Fibroblast of skin of abdomen (primary cell): ENCODE measurements around the gene NKPD1.

Experiments
- DNase-seq: peaks from one replicate; pipeline ENCODE4 v3.0.0-alpha.2; 2013

NKPD1 gene

DNA sequence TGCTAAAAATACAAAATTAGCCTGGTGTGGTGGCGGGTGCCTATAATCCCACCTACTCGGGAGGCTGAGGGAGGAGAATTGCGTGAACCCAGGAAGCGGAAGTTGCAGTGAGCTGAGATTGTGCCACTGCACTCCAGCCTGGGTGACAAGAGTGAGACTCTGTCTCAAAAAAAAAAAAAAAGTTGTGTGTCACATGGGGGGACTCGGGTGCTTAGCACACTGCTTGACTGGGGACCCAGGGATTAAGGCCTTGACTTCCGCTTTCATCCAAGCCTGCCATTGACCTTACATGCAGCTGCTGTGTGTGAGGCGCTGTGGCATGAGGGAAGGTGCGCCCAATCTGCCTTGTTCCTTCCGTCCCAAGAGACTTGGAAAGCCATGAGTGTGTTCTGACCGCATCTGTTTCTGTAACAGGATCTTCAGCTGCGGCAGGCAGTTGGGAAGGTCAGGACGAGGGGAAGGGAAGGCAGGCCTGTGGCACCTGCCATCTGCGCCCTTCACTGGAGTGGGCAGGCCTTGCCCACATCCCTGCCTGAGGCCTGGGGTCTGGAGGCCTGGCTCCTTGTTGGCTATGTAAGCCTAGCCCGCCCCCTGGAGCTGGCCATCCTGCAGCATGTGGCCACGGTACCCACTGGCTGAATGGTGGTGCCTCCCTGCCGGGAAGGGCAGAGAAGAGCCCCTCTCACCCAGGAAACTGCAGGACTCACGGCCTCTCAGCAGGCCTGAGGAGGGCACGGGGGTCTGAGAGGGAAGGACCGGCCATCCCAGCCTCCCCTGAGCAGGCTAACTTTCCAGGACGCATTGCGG is 44.8 kb downstream of the NKPD1 start:
- no peak for DNase-seq

- DNase-seq, result no peak
Observed at GRCh38 chr19:45114116-45114515, 46.7 kb downstream of the NKPD1 start.

DNA sequence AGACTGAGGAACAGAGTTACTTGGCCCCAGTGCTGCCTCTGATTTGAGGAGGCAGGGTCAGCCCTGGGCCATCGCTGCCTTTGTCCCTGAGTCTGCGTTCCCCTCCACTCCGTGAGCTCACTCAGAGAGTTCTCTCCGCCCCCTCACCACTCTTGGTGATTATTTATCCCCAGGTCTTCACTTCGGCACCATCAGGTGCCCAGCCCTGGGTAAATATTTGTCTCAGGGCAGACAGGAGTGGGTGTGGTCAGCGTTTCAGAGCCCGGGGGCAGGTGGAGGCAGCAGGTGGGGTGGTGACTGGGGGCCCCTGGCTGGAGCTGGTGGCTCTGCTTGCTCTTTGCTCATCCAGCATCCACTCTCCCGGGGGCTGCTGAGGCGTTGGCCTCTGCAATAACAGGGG is 47.2 kb downstream of the NKPD1 start:
- DNase-seq, result no peak

- no peak for DNase-seq
Observed at GRCh38 chr19:45112111-45112827, 48.5 kb downstream of the NKPD1 start.
